ENCODE results near the gene KRT25.

DNA sequence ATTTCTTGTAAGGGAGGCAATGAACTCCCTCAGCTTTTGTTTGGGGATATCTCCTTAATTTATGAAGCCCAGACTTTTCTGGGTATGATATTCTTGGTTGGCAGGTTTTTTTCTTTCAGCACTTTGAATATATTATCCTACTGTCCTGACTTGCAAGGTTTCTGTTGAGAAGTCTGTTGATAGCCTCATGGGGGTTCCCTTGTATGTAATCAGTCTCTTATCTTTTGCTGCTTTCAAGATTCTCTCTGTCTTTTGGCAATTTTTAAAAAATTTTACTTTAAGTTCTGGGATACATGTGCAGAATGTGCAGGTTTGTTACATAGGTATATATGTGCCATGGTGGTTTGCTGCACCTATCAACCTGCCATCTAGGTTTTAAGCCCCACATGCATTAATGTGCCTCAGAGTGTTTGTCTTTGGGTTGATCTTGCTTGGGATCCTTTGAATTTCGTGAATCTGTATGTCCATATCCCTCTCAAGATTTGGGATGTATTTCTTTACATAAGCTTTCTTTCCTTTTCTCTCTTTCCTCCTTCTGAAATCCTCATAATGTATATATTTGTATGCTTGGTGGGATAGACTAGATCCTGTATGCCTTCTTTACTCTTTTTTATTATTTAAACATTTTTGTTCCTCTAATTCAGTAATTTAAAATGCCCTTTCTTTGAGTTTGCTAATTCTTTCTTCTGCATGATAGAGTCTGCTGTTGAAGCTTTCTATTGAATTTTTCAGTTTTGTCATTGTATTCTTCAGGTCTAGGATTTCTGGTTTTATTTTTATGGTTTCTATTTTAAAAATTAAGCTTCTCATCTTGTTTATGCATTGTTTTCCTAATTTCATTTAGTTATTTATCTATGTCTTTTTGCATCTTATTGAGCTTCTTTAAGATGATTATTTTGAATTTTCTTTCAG, 5.2 kb upstream of the KRT25 start:
- TF ChIP-seq, protein P1, sequence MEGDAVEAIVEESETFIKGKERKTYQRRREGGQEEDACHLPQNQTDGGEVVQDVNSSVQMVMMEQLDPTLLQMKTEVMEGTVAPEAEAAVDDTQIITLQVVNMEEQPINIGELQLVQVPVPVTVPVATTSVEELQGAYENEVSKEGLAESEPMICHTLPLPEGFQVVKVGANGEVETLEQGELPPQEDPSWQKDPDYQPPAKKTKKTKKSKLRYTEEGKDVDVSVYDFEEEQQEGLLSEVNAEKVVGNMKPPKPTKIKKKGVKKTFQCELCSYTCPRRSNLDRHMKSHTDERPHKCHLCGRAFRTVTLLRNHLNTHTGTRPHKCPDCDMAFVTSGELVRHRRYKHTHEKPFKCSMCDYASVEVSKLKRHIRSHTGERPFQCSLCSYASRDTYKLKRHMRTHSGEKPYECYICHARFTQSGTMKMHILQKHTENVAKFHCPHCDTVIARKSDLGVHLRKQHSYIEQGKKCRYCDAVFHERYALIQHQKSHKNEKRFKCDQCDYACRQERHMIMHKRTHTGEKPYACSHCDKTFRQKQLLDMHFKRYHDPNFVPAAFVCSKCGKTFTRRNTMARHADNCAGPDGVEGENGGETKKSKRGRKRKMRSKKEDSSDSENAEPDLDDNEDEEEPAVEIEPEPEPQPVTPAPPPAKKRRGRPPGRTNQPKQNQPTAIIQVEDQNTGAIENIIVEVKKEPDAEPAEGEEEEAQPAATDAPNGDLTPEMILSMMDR (IDR thresholded peaks at IDR 0.05) = no peak
- TF ChIP-seq POLR2A (IDR thresholded peaks at IDR 0.05) = no peak
